Measurements from ENCODE around the gene TESK2.

DNA sequence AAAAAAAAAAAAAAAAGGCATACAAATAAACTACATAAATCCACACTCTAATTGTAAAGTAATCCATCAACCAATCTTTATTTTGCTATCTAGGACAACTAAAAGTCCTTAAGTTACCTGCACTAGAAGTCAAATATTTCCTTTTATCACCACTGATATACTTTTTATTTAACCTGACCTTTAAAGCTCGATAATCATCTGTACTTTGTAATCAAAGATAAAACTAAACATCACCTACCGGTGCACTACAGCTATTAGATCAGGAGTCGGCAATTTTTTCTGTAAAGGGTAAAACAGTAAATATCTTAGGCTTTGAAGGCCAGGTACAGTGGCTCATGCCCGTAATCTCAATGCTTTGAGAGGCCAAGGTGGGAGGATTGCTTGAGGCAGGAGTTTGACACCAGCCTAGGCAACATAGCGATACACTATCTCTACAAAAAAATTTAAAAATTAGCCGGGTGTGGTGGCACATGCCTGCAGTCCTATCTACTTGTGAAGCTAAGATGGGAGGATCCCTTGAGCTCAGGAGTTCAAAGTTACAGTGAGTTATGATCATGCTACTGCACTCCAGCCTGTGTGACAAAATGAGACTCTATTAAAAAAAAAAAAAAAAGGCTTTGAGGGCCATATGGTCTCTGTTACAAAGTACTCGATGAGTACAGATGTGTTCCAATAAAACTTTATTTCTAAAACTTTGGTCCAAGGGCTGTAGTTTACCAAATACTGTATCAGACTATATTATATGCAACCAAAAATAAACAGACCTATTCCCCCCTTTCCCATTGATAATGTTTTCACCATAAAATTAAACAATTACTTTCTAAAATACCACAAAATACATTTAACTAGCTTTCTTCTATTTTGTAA, 47.1 kb downstream of the TESK2 start:
- TF ChIP-seq, protein P1, sequence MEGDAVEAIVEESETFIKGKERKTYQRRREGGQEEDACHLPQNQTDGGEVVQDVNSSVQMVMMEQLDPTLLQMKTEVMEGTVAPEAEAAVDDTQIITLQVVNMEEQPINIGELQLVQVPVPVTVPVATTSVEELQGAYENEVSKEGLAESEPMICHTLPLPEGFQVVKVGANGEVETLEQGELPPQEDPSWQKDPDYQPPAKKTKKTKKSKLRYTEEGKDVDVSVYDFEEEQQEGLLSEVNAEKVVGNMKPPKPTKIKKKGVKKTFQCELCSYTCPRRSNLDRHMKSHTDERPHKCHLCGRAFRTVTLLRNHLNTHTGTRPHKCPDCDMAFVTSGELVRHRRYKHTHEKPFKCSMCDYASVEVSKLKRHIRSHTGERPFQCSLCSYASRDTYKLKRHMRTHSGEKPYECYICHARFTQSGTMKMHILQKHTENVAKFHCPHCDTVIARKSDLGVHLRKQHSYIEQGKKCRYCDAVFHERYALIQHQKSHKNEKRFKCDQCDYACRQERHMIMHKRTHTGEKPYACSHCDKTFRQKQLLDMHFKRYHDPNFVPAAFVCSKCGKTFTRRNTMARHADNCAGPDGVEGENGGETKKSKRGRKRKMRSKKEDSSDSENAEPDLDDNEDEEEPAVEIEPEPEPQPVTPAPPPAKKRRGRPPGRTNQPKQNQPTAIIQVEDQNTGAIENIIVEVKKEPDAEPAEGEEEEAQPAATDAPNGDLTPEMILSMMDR (conservative IDR thresholded peaks at IDR 0.05; ENCODE audit: low read length), result no peak
- TF ChIP-seq EZH2phosphoT487 (IDR thresholded peaks at IDR 0.05; ENCODE audit: borderline replicate concordance, low read depth, low read length), result no peak

Measured in OCI-LY7 (cell line).